Lower leg skin (tissue), 3 donors: ENCODE measurements around the gene TTC17.

Experiments
- POLR2A ChIP-seq, 2 donors: fragments of 450-650 bp; IDR thresholded peaks; one replicate each; pipeline ENCODE4 v1.6.1; 2016 to 2017; ENCODE audit warnings: antibody characterized with exemption in 2 of 2, mild to moderate bottlenecking in 1 of 2, moderate library complexity in 1 of 2
- TF ChIP-seq, protein P1 (sequence below), 3 donors: fragments of 450-650 bp; IDR thresholded peaks; one replicate each; pipeline ENCODE4 v1.5.1; 2016; ENCODE audit warnings: antibody characterized with exemption in 3 of 3, mild to moderate bottlenecking in 3 of 3, moderate library complexity in 2 of 3

DNA sequence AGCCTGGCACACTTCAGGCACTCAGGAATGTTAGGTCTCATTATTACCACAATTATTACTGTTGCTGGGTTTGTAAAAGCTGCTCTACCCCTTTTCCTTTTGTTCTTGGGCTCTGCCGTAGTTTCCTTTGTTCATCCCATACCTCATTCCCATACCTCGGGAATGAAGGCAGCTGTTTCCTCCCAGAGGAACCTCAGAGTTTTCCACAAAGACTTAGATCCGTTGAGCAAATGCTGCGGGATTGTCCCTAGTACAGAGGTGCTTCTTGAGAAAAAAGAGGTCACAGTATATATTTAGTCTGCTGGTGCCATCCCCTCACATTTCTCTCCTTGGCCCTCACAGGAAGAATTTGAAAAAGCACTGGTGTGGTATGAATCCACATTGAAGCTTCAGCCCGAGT is 134.7 kb downstream of the TTC17 start:
- TF ChIP-seq, protein P1, sequence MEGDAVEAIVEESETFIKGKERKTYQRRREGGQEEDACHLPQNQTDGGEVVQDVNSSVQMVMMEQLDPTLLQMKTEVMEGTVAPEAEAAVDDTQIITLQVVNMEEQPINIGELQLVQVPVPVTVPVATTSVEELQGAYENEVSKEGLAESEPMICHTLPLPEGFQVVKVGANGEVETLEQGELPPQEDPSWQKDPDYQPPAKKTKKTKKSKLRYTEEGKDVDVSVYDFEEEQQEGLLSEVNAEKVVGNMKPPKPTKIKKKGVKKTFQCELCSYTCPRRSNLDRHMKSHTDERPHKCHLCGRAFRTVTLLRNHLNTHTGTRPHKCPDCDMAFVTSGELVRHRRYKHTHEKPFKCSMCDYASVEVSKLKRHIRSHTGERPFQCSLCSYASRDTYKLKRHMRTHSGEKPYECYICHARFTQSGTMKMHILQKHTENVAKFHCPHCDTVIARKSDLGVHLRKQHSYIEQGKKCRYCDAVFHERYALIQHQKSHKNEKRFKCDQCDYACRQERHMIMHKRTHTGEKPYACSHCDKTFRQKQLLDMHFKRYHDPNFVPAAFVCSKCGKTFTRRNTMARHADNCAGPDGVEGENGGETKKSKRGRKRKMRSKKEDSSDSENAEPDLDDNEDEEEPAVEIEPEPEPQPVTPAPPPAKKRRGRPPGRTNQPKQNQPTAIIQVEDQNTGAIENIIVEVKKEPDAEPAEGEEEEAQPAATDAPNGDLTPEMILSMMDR (IDR thresholded peaks at IDR 0.05), result no peak
- no peak for TF ChIP-seq POLR2A (IDR thresholded peaks at IDR 0.05)
